Astrocyte (in vitro differentiated cells and primary cell): ENCODE measurements around the gene HNF1B.

Experiments used
- EZH2 ChIP-seq: IDR thresholded peaks from 2 replicates; pipeline ENCODE4 v1.6.1; 2012; ENCODE audit warnings: mild to moderate bottlenecking, low read length, inconsistent platforms; ENCODE audit not compliant: insufficient read depth
- TF ChIP-seq, protein P1 (sequence below): IDR thresholded peaks from 2 replicates; pipeline ENCODE4 v1.5.1; 2011; ENCODE audit warnings: low read depth, mild to moderate bottlenecking, inconsistent platforms, low read length, moderate library complexity; ENCODE audit not compliant: insufficient read depth

GRCh38 chr17:37726891-37727675 lies 17.8 kb downstream of the HNF1B start:
- TF ChIP-seq, protein P1, sequence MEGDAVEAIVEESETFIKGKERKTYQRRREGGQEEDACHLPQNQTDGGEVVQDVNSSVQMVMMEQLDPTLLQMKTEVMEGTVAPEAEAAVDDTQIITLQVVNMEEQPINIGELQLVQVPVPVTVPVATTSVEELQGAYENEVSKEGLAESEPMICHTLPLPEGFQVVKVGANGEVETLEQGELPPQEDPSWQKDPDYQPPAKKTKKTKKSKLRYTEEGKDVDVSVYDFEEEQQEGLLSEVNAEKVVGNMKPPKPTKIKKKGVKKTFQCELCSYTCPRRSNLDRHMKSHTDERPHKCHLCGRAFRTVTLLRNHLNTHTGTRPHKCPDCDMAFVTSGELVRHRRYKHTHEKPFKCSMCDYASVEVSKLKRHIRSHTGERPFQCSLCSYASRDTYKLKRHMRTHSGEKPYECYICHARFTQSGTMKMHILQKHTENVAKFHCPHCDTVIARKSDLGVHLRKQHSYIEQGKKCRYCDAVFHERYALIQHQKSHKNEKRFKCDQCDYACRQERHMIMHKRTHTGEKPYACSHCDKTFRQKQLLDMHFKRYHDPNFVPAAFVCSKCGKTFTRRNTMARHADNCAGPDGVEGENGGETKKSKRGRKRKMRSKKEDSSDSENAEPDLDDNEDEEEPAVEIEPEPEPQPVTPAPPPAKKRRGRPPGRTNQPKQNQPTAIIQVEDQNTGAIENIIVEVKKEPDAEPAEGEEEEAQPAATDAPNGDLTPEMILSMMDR, result no peak
- no peak for TF ChIP-seq EZH2
